DOHH2 (cell line): ENCODE measurements around the gene DNPH1.

Experiments used
- CTCF ChIP-seq: fragments of 200-600 bp; sonication (generic); IDR thresholded peaks from one replicate; pipeline ENCODE4 v1.5.1; 2014; ENCODE audit warnings: antibody characterized with exemption, mild to moderate bottlenecking, low read depth, low read length; ENCODE audit not compliant: poor library complexity, severe bottlenecking
- EZH2phosphoT487 ChIP-seq: fragments of 200-600 bp; sonication (generic); IDR thresholded peaks from 2 replicates; pipeline ENCODE4 v1.6.1; 2017; ENCODE audit warnings: borderline replicate concordance, mild to moderate bottlenecking, antibody characterized with exemption, low read length, moderate library complexity, mixed read lengths

- TF ChIP-seq CTCF (no peak), EZH2phosphoT487 (no peak)
Measured at GRCh38 chr6:43246301-43247113, 17.2 kb upstream of the DNPH1 start.
